GM21526 (cell line): ENCODE data around the gene SLC16A3.
"Not testable (repeated sequence)": the region's sequence is repeated elsewhere in the genome, so short reads cannot be mapped to it uniquely, and the experiment has no call there.

Experiments used
- ATAC-seq: cut with Tn5 transposase; IDR thresholded peaks from one replicate; pipeline ENCODE4 v1.9.1; 2021; ENCODE audit warnings: moderate library complexity; ENCODE audit not compliant: unreplicated experiment, low FRiP score

The SLC16A3 gene

GRCh38 chr17:82245134-82246039, 16.5 kb downstream of the SLC16A3 start:
- ATAC-seq, result no peak

DNA sequence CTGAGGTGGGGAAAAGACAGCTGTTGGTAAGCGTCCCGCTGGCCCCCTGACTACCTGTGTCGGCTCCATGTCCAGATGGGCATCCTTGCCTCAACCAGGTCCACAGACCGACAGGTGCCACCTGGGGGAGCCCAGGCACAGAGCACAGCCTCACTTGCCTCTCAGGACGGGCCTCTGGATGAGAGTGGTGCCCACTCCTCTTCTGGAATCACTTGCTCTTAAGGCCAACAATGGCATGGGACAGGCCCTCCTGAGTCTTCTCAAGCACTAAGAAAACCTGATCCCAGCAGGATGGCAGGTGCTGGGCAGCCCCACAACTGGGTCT, 17.2 kb downstream of the SLC16A3 start:
- ATAC-seq, result no peak

DNA sequence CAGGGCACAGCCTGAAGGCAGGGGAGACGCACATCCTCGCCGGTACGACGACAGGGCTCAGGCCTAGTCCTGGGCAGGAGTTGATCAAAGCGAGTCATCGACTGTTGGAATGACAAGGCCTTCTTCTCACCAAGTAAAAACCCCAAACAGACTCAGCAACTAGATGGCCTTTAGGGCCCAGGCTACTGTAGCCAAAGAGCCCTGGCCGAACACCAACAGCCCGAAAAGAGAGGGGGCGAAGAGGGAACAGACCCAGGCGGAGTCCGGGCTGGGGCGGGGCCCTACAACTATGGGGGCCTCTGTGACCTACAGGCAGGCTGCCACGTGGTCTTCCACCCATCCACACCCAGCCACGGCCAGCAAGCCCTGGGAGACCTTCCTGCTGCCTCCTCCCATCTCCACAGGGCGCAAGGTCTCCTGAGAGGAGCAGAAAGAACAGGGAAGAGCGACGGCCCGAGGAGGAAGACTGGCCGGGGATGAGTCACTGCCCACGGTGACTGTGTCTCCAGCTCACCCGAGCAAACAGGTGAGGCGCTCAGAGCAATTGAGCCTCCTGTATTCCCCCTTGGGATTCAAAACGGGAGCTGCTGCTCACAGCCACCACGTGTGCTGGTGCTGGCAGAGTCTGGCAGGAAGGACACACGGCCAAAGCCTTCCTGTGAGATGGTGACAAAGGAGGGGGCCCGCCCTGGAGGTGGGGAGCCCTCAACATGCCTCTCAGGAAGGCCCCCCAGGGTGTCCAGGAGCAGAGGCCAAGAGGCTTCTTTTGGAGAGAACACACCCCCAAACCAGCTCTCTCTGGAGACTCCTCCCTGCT, 17.7 kb downstream of the SLC16A3 start:
- no peak for ATAC-seq

GRCh38 chr17:82247182-82247823, 18.5 kb downstream of the SLC16A3 start:
- ATAC-seq, result no peak

- ATAC-seq, result no peak
Measured at GRCh38 chr17:82247856-82248671, 19.2 kb downstream of the SLC16A3 start.

DNA sequence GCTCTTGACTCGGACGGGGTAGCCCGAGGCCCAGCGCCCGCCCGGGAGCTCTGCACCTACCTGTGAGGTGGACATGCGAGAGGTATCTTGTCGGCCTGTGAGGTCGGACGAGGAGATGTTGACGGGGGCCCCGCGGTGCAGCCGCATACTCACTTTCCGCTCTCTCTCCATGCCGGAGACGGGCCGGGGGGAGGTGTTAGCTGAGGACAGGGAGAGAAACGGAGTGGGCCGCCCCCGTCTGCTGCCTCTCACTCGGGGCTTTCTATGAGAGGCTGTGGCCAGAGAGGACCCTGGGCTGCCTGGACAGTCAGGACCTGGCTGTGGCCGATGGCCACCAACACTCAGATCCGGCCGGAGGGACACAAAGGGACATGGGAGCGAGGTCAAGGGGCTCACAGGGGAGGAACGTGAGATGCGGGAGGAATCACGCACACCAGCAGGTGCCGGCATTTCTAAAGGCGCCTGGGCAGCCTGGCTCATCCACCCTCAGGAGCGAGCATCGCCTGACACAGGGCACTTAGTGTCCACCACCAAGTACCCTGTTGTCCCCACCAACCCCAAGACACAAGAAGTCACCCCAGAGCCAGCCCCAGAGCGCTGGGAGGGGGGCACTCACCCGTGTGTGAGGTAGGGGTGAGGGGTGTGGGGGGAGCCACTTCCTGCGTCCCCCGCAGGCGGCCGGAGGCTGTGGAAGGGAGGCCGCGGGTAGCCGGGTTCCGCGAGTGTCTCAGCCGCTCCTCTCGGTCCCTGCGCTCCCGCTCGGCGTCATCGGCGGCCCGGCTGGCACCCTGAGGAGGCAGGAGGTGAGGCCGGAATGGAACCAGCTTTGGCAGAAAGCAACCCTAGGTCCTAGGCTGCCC, 20.2 kb downstream of the SLC16A3 start:
- no peak for ATAC-seq

GRCh38 chr17:82249896-82250581, 21.2 kb downstream of the SLC16A3 start:
- no peak for ATAC-seq

DNA sequence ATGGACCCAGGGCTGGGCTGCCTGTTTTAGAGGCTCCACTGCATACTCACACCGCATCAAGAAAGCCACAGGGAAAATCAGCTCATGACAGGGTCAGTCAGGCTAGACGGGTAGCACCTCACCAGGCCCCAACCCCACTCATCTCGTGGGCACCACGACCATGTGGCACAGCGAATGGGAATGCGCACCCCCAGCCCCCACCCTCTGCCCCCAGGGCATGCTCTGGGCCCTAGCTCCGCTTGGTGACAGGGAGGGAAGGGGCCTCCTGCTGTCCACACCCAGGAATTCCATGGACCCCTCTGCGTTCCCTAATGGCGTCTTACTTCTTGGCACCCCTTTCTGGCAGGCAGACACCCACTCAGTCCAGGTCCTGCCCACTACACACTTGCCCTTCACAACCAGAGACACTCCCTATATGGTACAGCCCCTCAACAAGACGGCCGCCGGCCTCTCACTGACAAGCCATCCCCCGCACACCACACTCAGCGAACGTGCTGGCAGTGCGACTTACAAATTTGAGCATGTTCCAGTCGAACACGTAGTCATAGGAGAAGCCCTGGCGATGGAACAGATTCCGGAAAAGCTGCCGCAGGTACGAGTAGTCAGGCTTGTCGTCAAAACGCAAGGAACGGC, 22.1 kb downstream of the SLC16A3 start:
- ATAC-seq, result no peak

- no peak for ATAC-seq
Measured at GRCh38 chr17:82252511-82253178, 23.8 kb downstream of the SLC16A3 start.

DNA sequence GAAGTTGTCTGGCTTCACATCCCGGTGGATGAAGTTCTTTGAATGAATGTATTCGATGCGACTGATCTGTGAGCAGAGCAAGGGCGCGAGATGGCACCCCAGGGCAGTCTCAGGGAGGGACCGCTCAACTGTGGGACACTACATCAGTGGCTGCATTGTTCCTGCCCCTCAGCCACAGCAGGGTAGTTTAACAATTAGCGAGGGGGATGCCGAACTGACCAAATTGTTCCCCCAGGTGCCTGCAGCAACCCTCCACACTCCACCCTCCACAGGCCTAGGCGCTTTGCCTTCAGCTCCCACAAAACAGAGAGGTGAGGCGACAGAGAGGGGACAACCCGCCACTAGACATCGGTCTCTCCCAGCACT, 24.3 kb downstream of the SLC16A3 start:
- ATAC-seq, result no peak

DNA sequence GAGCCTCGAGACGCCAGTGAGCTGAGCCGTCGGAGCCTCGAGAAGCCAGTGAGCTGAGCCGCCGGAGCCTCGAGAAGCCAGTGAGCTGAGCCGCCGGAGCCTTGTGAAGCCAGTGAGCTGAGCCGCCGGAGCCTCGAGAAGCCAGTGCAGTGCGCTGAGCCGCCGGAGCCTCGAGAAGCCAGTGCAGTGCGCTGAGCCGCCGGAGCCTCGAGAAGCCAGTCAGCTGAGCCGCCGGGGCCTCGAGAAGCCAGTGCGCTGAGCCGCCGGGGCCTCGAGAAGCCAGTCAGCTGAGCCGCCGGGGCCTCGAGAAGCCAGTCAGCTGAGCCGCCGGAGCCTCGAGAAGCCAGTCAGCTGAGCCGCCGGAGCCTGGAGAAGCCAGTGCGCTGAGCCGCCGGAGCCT, 25.3 kb downstream of the SLC16A3 start:
- ATAC-seq, result not testable (repeated sequence)

GRCh38 chr17:82254746-82255145, 25.9 kb downstream of the SLC16A3 start:
- ATAC-seq, result not testable (repeated sequence)

DNA sequence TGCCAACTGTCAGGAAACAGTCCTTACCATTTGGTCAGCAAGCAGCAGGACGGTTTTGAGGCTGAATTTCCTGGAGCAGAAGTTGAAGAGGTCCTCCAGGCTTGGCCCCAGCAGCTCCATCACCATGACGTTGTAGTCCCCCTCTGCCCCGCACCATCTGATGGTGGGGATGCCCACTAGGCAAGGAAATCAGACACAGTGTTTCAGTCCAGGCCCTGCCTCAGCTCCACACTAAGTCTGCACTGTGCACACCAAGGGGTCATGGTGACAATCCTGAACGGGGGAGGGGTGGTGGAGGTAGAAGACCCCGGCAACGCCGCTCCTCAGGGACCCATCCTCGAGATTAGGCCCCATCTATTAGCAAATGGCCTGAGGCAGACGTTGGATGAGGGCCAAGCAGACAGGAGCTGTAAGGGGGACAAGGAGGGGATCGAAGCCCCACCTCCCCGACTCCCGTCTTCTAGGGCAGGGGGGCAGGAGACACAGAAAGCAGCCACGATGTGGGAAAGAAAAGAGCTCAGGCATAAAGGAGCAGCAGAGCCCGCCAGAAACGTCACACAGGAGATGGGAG, 26.6 kb downstream of the SLC16A3 start:
- ATAC-seq, result no peak

GRCh38 chr17:82256242-82256885, 27.5 kb downstream of the SLC16A3 start:
- ATAC-seq, result no peak

DNA sequence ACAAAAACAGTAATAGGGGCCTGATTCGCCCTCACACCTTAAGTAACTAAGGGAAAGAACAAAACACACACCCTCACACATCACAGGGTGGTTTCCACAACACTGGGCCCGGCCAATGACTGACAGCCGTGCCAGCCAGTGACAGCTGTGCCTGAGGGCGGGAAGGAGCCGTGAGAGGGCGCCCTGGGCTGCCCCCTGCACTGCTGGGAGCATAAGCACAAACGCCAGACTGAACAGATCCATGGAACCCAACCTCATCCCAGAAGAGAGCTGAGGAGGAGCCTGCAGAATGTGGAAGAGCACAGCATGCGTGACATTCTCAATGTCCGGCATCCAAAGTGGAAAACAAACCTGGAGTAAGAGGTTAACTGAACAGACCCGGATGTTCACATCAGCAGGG, 28.6 kb downstream of the SLC16A3 start:
- no peak for ATAC-seq

- ATAC-seq, result no peak
Measured at GRCh38 chr17:82258555-82258954, 29.7 kb downstream of the SLC16A3 start.
